Kidney epithelial cell (primary cell): ENCODE data around the gene LACC1. TPM values are rescaled to one million over a fixed set of nuclear protein-coding genes. Genes with fewer than 3 reads are reported as not detected.

ENCODE experiments used
- DNase-seq: peaks from one replicate; pipeline ENCODE4 v3.0.0-alpha.2; 2010; ENCODE audit warnings: low read depth
- H3K27me3 ChIP-seq: 2 replicates; pipeline ENCODE4 v1.6.0; 2011; ENCODE audit warnings: low read length; ENCODE audit not compliant: control insufficient read depth, insufficient read depth
- H3K36me3 ChIP-seq: 2 replicates; pipeline ENCODE4 v1.5.1; 2011; ENCODE audit warnings: low read length; ENCODE audit not compliant: control insufficient read depth, insufficient read depth
- H3K4me3 ChIP-seq: 2 replicates; pipeline ENCODE4 v1.5.1; 2011; ENCODE audit warnings: low read depth, mild to moderate bottlenecking, control low read depth, low read length
- total RNA-seq: library from RNA; depleted of rRNA; stranded (reverse); fragments of >200 nt; gene quantifications from 2 replicates; pipeline ENCODE4 v1.2.3, GENCODE V29; 2015
- TF ChIP-seq, protein P1 (sequence below): IDR thresholded peaks from 2 replicates; pipeline ENCODE4 v1.5.1; 2011; ENCODE audit warnings: mild to moderate bottlenecking, moderate library complexity, low read length, control low read depth, inconsistent platforms; ENCODE audit not compliant: insufficient read depth, poor library complexity, severe bottlenecking

LACC1 gene
- total RNA-seq, 1 donor from 2014 or later = 15.2 TPM

DNA sequence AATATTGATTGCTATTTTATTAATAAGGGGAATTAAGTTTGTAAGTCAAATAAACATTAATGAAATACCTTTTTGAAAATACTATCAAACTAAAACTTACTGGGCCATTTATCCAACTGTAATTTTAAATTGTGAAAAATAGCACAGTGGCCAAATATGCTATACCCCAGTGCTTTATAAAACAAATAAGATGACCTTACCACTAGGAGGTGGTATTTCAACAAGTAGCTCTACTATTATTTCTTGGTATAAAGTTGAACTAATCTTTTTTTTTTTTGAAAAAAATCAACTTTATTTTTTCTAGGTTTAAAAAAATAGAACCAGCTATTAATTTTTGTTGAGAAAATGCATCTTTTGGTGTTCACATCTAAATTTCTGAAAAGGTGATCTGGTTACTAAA lies 14.7 kb downstream of the LACC1 start:
- H3K4me3 ChIP-seq = no peak overlapping the region

GRCh38 chr13:43895940-43896339 lies 16.2 kb downstream of the LACC1 start:
- Histone ChIP-seq H3K27me3 (no peaks in the 10 kb centered on the region), H3K4me3 (no peak overlapping the region), H3K36me3 (no peaks in the 10 kb centered on the region)
- TF ChIP-seq, protein P1, sequence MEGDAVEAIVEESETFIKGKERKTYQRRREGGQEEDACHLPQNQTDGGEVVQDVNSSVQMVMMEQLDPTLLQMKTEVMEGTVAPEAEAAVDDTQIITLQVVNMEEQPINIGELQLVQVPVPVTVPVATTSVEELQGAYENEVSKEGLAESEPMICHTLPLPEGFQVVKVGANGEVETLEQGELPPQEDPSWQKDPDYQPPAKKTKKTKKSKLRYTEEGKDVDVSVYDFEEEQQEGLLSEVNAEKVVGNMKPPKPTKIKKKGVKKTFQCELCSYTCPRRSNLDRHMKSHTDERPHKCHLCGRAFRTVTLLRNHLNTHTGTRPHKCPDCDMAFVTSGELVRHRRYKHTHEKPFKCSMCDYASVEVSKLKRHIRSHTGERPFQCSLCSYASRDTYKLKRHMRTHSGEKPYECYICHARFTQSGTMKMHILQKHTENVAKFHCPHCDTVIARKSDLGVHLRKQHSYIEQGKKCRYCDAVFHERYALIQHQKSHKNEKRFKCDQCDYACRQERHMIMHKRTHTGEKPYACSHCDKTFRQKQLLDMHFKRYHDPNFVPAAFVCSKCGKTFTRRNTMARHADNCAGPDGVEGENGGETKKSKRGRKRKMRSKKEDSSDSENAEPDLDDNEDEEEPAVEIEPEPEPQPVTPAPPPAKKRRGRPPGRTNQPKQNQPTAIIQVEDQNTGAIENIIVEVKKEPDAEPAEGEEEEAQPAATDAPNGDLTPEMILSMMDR = no peak
- DNase-seq = no peak

More for the DNA sequence above, 14.7 kb downstream of the LACC1 start:
- DNase-seq = no peak
- no peaks in the 10 kb centered on the region for H3K27me3 ChIP-seq
- no peaks in the 10 kb centered on the region for H3K36me3 ChIP-seq
- TF ChIP-seq, protein P1 = peak; percentile 40

- H3K4me3 ChIP-seq = no peak overlapping the region
- TF ChIP-seq, protein P1 = peak; percentile 57
- no peaks in the 10 kb centered on the region for H3K27me3 ChIP-seq
- peak; percentile 29 for DNase-seq
- no peaks in the 10 kb centered on the region for H3K36me3 ChIP-seq
These were observed 25.8 kb downstream of the LACC1 start for GRCh38 chr13:43905435-43906031.

- peak; percentile 35 for DNase-seq
- TF ChIP-seq, protein P1 = peak; percentile 29
- H3K36me3 ChIP-seq = no peaks in the 10 kb centered on the region
- H3K27me3 ChIP-seq = no peaks in the 10 kb centered on the region
- no peak overlapping the region for H3K4me3 ChIP-seq
These were observed 28.7 kb downstream of the LACC1 start for GRCh38 chr13:43908156-43909126.

GRCh38 chr13:43910856-43911255 lies 31.2 kb downstream of the LACC1 start:
- TF ChIP-seq, protein P1 = no peak

More at GRCh38 chr13:43910856-43911255, 31.2 kb downstream of the LACC1 start:
- no peaks in the 10 kb centered on the region for H3K27me3 ChIP-seq
- H3K36me3 ChIP-seq = no peaks in the 10 kb centered on the region
- H3K4me3 ChIP-seq = no peak overlapping the region
- no peak for DNase-seq
